Measurements from ENCODE around the gene PERCC1.

DNA sequence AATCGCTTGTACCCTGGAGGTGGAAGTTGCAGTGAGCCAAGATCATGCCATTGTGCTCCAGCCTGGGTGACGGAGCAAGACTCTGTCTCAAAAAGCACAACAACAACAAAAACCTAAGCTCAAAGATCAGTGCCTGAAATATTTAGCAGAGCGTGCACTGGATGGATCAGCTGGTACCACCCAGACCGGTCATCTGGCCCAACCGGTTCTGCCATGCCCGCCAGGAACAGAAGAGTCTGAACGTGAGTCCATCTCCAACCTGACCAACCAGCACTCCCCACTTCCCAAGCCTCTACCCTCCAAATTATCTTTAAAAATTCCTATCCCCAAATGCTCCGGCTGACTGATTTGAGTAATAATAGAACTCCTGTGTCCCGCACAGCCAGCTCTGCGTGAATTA, 8.8 kb upstream of the PERCC1 start:
- TF ChIP-seq CTCF (IDR thresholded peaks at IDR 0.05) (no peak), POLR2A (IDR thresholded peaks at IDR 0.05) (no peak)
